HG03095 (cell line): ENCODE data around the gene MYO10.
"Not testable (repeated sequence)": the region's sequence is repeated elsewhere in the genome, so short reads cannot be mapped to it uniquely, and the experiment has no call there.

Experiments
- ATAC-seq: cut with Tn5 transposase; IDR thresholded peaks from one replicate; pipeline ENCODE4 v1.9.1; 2021; ENCODE audit warnings: moderate library complexity; ENCODE audit not compliant: unreplicated experiment

MYO10 gene

GRCh38 chr5:16866273-16866672 is 69.8 kb downstream of the MYO10 start:
- no peak for ATAC-seq

DNA sequence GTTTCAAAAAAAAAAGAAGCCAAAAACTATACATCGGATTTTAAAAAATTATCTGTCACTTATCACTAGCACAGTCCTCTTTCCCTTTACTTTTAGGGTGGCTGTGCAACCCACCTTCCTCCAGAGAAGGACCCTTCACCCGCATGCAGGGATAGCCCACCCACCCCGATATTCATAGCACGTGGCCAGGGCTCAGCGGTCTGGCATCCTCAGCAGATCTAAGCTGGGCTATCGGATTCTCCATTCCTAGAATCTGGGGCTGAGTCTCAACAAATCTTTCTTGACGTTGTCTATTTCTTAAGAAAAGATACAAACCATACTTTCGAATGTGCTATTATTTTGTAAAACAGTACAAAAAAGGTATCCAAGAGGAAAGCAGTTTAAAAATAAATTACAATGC is 70.9 kb downstream of the MYO10 start:
- no peak for ATAC-seq

- ATAC-seq, result no peak
These were observed 71.4 kb downstream of the MYO10 start for GRCh38 chr5:16864631-16865131.

- no peak for ATAC-seq
These were observed 72.6 kb downstream of the MYO10 start for GRCh38 chr5:16863469-16863946.

DNA sequence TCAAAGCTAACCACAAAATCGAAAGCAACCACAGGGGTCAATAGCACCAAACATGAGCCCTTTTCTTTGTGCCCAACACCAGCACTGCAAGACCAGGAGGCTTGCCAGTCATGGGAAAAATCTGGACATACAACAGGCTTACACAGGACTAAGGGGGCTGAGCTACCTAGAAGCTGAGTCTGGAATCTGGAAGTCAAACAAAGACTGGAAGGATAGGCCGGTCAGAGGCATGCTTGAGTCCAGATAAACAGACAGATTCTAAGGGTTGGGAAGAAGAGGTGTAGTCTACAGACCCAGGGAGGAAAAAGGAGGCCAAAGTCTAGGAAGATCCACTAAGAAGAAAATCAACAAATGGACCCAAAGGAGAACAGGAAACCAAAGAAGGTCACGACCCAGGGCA is 73.3 kb downstream of the MYO10 start:
- no peak for ATAC-seq

GRCh38 chr5:16859346-16859745 is 76.7 kb downstream of the MYO10 start:
- ATAC-seq, result no peak

GRCh38 chr5:16858151-16858550 is 77.9 kb downstream of the MYO10 start:
- ATAC-seq, result no peak

DNA sequence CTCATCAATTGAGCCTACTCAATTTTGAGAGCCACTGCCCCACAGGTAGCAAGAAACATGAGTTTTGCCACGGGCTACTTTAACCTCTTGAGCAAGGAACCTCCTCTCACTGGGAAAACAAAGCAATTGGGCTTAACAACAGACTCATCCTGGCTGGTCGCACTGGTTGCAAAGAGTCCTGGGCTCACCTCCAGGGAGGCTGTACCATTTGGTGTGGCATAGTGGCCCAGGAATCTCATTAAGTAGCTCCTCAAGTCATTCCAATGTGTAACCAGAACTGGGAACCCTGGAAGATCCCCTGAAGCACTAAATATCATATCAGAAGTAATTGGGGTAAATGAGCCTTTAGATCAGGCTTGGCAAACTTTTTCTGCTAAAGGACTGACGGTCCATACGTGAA is 78.5 kb downstream of the MYO10 start:
- ATAC-seq, result no peak

- ATAC-seq, result no peak
These were observed 79.6 kb downstream of the MYO10 start for GRCh38 chr5:16856531-16856930.

GRCh38 chr5:16855898-16856297 is 80.2 kb downstream of the MYO10 start:
- no peak for ATAC-seq

- ATAC-seq, result no peak
These were observed 80.6 kb downstream of the MYO10 start for GRCh38 chr5:16855485-16855884.

DNA sequence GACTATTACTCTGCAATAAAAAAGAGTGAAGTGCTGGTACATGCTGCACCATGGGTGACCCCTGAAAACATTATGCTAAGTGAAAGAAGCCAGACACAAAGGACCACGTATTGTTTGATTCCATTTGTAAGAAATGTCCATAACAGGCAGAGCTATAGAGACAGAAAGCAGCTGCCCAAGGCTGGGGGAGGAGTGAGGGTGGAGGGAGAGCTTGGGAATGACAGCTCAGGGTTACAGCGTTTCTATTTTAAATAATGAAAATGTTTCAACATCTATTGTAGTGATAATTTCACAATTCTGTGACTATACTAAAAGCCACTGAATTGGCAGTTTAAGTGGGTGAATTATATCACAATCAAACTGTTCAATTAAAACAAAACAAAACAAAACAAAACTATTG is 81.7 kb downstream of the MYO10 start:
- no peak for ATAC-seq

GRCh38 chr5:16853518-16853917 is 82.6 kb downstream of the MYO10 start:
- ATAC-seq, result no peak

GRCh38 chr5:16852251-16853005 is 83.7 kb downstream of the MYO10 start:
- ATAC-seq, result no peak

DNA sequence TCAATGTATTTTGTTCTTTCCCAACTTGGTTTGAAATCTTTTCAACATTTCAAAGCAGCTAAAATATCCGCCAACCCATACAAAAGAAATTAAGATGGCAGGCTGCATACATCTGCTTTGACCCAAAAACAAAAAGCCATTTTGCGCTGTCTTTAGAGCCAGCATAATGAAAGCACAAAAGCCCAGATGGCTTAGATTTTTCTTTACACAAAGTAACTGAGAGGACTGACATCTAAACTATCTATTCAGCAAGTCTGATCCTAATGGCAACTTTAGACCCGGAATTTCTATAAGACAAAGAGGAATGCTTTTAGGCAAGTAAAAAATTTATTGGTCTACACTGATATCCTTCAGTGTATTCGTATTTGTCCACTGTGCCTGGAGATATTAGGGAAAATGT is 86.3 kb downstream of the MYO10 start:
- no peak for ATAC-seq

- ATAC-seq, result no peak
These were observed 86.9 kb downstream of the MYO10 start for GRCh38 chr5:16849181-16849580.

DNA sequence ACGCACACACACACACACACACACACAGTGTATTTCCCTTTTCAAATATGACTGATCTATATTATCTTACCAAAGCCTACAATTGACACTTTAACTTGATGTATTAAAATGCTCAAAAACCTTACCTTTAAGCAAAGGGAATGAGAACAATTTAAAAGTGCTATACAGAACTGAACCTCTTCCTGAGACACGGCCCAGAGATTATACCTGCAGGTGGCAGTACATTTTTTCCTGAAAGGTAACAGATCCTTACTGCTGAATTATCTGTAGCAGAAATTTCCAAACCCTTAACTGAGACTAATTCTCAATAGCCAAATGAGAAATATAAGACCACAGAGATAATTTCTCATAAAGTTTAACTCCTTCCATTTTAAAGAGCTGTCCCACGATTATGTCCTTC is 91.1 kb downstream of the MYO10 start:
- no peak for ATAC-seq

- no peak for ATAC-seq
These were observed 93.2 kb downstream of the MYO10 start for GRCh38 chr5:16842896-16843295.

DNA sequence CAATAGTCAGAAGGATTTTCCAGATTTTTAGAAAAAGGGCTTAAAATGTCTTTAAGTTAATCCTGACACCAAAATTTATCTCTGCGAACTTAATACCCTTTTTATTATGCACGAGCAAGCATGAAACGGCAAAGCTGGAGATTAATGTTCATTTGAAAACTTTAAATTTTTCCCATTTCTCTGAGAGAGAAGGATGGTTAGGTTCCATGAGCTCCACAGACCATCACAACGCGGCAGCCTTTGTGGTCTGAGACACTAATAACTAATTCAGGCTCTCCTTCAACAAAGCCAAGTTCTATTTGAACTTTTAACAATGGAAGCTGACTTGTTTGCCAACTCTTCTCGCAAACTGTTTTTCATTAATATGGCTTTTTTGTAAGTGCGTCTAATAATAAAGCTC is 94.7 kb downstream of the MYO10 start:
- no peak for ATAC-seq

- ATAC-seq, result no peak
These were observed 98.8 kb downstream of the MYO10 start for GRCh38 chr5:16837305-16837704.

DNA sequence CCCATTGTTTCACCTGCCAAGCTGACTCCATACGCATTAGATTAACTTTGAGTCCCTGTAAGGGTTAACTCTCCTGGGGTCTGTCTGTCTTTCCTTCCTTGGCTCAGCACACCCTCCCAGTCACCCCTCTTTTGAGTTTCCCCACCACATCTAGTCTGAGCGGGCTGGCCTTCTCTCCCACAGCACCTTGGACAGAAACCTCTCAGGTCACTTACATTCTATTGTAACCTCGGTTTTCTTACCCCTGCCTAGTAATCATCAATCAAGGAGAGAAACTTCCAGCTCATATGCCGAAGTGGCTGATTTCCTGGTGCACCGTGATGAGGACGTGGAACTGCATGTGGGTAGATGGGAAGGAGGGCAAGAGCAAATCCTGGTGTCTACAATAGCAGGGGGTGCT is 102.1 kb downstream of the MYO10 start:
- no peak for ATAC-seq

- not testable (repeated sequence) for ATAC-seq
These were observed 104.8 kb downstream of the MYO10 start for GRCh38 chr5:16831326-16831725.

- ATAC-seq, result no peak
These were observed 108.3 kb downstream of the MYO10 start for GRCh38 chr5:16827755-16828154.
